HepG2 (cell line): Measurements from ENCODE around the gene BSN. TPM values are rescaled to one million over a fixed set of nuclear protein-coding genes. Genes with fewer than 3 reads are reported as not detected.

ENCODE experiments used
- FOXP4 ChIP-seq: sonication (generic); formaldehyde crosslinking; IDR thresholded peaks from 2 replicates; pipeline ENCODE4 v1.4.0; 2020; ENCODE audit warnings: missing genetic modification reagents
- HIVEP1 ChIP-seq: sonication (generic); formaldehyde crosslinking; IDR thresholded peaks from 2 replicates; pipeline ENCODE4 v1.4.0; 2020; ENCODE audit warnings: mild to moderate bottlenecking, missing genetic modification reagents
- IRX3 ChIP-seq: sonication (generic); formaldehyde crosslinking; IDR thresholded peaks from 2 replicates; pipeline ENCODE4 v1.8.1; 2023; ENCODE audit warnings: mild to moderate bottlenecking, low read depth, missing genetic modification reagents, borderline replicate concordance
- ISL2 ChIP-seq: sonication (generic); formaldehyde crosslinking; IDR thresholded peaks from 2 replicates; pipeline ENCODE4 v1.5.0; 2020; ENCODE audit warnings: missing genetic modification reagents
- NFIB ChIP-seq: sonication (generic); formaldehyde crosslinking; IDR thresholded peaks from 2 replicates; pipeline ENCODE4 v1.9.0; 2021; ENCODE audit warnings: missing genetic modification reagents, mild to moderate bottlenecking, borderline replicate concordance
- NR2C2 ChIP-seq: sonication (generic); formaldehyde crosslinking; IDR thresholded peaks from 2 replicates; pipeline ENCODE4 v1.4.0; 2020; ENCODE audit warnings: missing genetic modification reagents, mild to moderate bottlenecking, moderate library complexity, borderline replicate concordance
- SKI ChIP-seq: fragments of 450-650 bp; IDR thresholded peaks from one replicate; pipeline ENCODE4 v1.6.1; 2018; ENCODE audit warnings: mild to moderate bottlenecking; ENCODE audit not compliant: partially characterized antibody
- SOX13 ChIP-seq, 3 experiments: fragments of 450-650 bp in 1 of 3; sonication (generic) in 1 of 3; formaldehyde crosslinking in 1 of 3; IDR thresholded peaks in 2 of 3; conservative IDR thresholded peaks in 1 of 3; 2 replicates each; pipeline versions ENCODE4 v1.5.0 to v1.6.1; 2016 to 2020; ENCODE audit warnings: antibody characterized with exemption in 1 of 3, mild to moderate bottlenecking in 1 of 3, missing compliant biosample characterization in 1 of 3, missing genetic modification reagents in 1 of 3, moderate library complexity in 1 of 3
- ZBTB4 ChIP-seq: sonication (generic); formaldehyde crosslinking; IDR thresholded peaks from 2 replicates; pipeline ENCODE4 v1.4.0; 2020; ENCODE audit warnings: missing genetic modification reagents, mild to moderate bottlenecking, borderline replicate concordance
- ZGPAT ChIP-seq: IDR thresholded peaks from 2 replicates; pipeline ENCODE4 v1.6.1; 2016; ENCODE audit warnings: mild to moderate bottlenecking
- ZNF18 ChIP-seq: sonication (generic); formaldehyde crosslinking; IDR thresholded peaks from 2 replicates; pipeline ENCODE4 v1.8.0; 2022; ENCODE audit warnings: mild to moderate bottlenecking, missing genetic modification reagents; ENCODE audit not compliant: insufficient replicate concordance
- ZNF230 ChIP-seq: sonication (generic); formaldehyde crosslinking; IDR thresholded peaks from 2 replicates; pipeline ENCODE4 v1.4.0; 2020; ENCODE audit warnings: mild to moderate bottlenecking, missing genetic modification reagents
- ZNF274 ChIP-seq: sonication (generic); formaldehyde crosslinking; IDR thresholded peaks from 2 replicates; pipeline ENCODE4 v1.5.1; 2020; ENCODE audit warnings: mild to moderate bottlenecking, missing genetic modification reagents
- ZNF510 ChIP-seq: sonication (generic); formaldehyde crosslinking; IDR thresholded peaks from 2 replicates; pipeline ENCODE4 v1.4.0; 2020; ENCODE audit warnings: low read depth, mild to moderate bottlenecking, missing genetic modification reagents
- ZNF512B ChIP-seq: sonication (generic); formaldehyde crosslinking; IDR thresholded peaks from 2 replicates; pipeline ENCODE4 v1.5.1; 2020; ENCODE audit warnings: missing genetic modification reagents, mild to moderate bottlenecking, borderline replicate concordance
- ZNF615 ChIP-seq: sonication (generic); formaldehyde crosslinking; IDR thresholded peaks from 2 replicates; pipeline ENCODE4 v1.5.0; 2020; ENCODE audit warnings: mild to moderate bottlenecking, missing genetic modification reagents, borderline replicate concordance
- polyA plus RNA-seq, 8 experiments: library from polyadenylated mRNA; depleted of rRNA in 3 of 8; stranded (reverse) in 7 of 8; unstranded in 1 of 8; fragments of >200 nt; fragmentation: Illumina TruSeq in 4 of 8; extraction: Trizol in 4 of 8; gene quantifications; 2 replicates each; pipeline versions ENCODE4 v1.2.1 to v1.2.3, GENCODE V29; 2011 to 2016; ENCODE audit warnings: low read depth in 4 of 8, missing spikeins in 1 of 8, mixed read lengths in 1 of 8; ENCODE audit not compliant: insufficient read depth in 1 of 8
- total RNA-seq, 5 experiments: library from RNA; depleted of rRNA; stranded (reverse); fragments of >200 nt; fragmentation: Illumina TruSeq; extraction: Trizol; gene quantifications; 2 replicates each; pipeline ENCODE4 v1.2.3, GENCODE V29; 2016; ENCODE audit warnings: low read depth in 1 of 5

The BSN gene
- total and polyA plus RNA-seq, 2 of the 13 experiments (the other 11 are each of a cell fraction or from before 2014, with no cell fraction given), result 0.42 to 0.86 TPM

- no peak for TF ChIP-seq ZBTB4 (CRISPR knock-in tag)
- no peak for TF ChIP-seq NFIB (CRISPR knock-in tag)
- TF ChIP-seq SKI, result peak; percentile 74
- no peak for TF ChIP-seq ZNF230 (CRISPR knock-in tag)
- TF ChIP-seq ZNF615, result no peak
- no peak for TF ChIP-seq ISL2 (CRISPR knock-in tag)
- TF ChIP-seq ZGPAT (CRISPR knock-in tag), result peak; percentile 42; the same call in 1 of the 2 replicates
- TF ChIP-seq ZNF510 (CRISPR knock-in tag), result no peak
- TF ChIP-seq ZNF512B, result no peak
- 0 out of 2 replicates have a peak, but pooled peaks have one; percentile 3 for TF ChIP-seq ZNF274 (CRISPR knock-in tag)
- 0 out of 2 replicates have a peak, but pooled peaks have one; percentile 31 for TF ChIP-seq NR2C2 (CRISPR knock-in tag)
- no peak for TF ChIP-seq SOX13 (IDR thresholded peaks at IDR 0.05)
- TF ChIP-seq SOX13 (CRISPR knock-in tag; conservative IDR thresholded peaks at IDR 0.05 in 1 of 2, IDR thresholded peaks at IDR 0.05 in 1 of 2), result peak in 1 of 2 experiments; percentile 48; a peak in 1 of 4 replicates
- no peak for TF ChIP-seq HIVEP1 (CRISPR knock-in tag)
- no peak for TF ChIP-seq ZNF18 (CRISPR knock-in tag)
- no peak for TF ChIP-seq IRX3 (CRISPR knock-in tag)
- peak; percentile 18; the same call in 1 of the 2 replicates for TF ChIP-seq FOXP4 (CRISPR knock-in tag)
Observed at GRCh38 chr3:49665822-49666519, 111.7 kb downstream of the BSN start (continued).
